GM19372 (cell line): ENCODE data around the gene KLHL25.

Source experiments
- ATAC-seq: cut with Tn5 transposase; IDR thresholded peaks from one replicate; pipeline ENCODE4 v1.9.1; 2021; ENCODE audit warnings: mild to moderate bottlenecking, low read depth, moderate library complexity; ENCODE audit not compliant: unreplicated experiment

The KLHL25 gene

DNA sequence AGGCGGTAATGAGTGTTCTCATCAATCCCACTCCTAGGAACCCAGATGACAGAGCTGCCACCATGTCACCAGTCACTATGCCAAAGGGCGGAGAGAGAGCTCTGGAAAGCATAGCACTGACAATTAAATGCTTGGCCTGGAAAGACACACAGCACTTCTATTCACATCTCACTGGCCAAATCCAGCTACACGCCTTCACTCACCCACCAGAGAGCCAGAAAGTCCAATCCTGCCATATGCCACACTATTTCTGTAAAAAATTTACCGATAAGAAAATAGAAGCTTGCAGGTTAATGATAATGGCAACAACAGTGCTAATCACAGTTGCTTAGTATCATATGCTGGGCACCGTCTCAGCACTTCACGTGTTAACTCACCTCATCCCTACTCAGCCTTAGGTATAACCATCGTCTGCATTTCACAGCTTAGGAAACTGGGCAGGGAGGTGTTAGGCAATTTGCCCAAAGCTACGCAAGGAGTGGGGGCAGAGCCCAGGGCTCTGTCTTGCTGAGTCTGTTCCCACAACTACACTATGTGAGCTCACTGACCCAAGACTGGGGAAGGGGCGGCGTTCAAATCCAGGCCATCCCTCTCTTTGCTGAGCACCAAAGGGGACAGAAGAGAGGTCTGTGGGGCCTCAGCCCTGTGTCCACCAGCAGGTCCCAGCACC is 16.5 kb downstream of the KLHL25 start:
- no peak for ATAC-seq

GRCh38 chr15:85777250-85778106 is 17.2 kb downstream of the KLHL25 start:
- no peak for ATAC-seq

- ATAC-seq, result no peak
Observed at GRCh38 chr15:85773970-85774369, 20.8 kb downstream of the KLHL25 start.

GRCh38 chr15:85773249-85773648 is 21.5 kb downstream of the KLHL25 start:
- no peak for ATAC-seq

DNA sequence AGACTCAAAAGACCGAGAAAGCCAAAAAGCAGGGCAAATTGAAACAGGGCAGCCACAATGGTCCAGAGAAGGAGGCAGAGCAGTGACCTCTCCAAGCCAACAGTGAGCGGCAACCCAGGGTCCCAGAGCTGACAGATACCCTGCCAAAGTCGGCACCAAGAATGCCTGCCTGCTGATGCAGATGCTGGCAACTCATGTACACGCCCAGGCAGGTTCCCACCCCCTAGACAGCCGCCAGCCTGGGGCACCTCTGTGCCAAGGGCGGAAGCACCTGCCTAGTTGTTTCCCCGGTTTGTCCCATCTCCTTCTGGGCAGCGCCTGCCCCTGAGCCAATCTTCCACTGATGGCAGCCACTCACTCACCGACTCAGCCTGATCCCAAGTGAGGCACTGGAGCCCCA is 22.1 kb downstream of the KLHL25 start:
- no peak for ATAC-seq

DNA sequence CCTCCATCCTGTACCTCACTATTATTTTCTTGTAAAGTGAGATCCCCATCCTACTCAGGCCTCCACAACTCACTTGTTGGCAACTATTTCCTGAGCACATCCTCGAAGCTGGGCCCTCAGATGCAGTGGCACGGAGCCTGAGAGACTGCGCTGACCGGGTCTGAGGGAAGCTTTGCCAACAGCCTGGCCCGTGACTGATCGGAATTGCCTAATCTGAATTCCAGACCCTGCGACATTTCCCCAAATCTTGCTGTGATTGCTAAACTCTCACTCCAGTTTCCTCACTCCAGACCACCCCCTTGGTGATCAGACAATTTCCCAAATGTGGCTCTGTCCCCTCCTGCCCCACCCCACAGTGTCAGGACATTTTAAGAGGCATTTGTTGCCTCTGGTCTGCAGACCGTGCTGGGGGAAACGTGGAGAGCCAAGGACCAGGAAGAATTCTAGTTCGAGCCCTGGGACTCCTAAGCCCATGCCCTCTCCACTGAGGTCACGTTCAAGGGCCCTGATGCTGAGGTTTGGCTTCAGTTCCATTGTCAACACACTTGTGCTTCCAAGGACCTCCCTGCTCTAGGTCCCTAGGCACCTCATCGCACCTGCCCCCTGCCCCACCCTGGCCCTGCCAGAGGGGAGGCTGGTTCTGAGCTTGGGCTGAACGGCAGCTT is 22.8 kb downstream of the KLHL25 start:
- no peak for ATAC-seq

- no peak for ATAC-seq
Observed at GRCh38 chr15:85771271-85771670, 23.5 kb downstream of the KLHL25 start.

GRCh38 chr15:85770096-85771041 is 24.4 kb downstream of the KLHL25 start:
- no peak for ATAC-seq

GRCh38 chr15:85769182-85769900 is 25.4 kb downstream of the KLHL25 start:
- no peak for ATAC-seq

DNA sequence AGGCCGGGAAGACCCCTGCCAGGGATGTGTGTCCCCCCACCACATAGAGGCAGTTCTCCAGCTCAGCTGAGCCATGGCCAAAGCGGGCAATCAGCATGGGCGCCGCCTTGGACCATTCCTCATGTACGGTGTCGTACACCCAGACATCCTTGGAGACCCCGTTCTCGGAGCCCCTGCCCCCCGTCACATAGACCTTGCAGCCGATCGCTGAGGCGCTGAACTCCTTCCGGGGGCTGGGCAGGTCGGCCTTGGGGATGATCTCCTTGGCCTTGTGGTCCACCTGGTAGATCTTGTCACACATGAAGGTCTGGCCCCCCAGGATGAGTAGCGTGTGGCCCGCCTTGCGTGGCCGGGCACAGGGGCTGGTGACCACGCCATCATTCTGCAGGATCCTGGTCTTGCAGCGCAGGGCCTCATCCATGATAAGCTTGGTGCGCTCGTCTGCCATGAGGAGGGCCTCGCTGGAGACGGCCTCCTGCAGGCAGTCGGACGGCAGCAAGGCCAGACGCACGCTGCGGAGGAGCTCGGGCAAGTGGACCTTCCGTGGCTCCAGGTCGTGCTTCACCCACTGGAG is 26.0 kb downstream of the KLHL25 start:
- ATAC-seq, result no peak

- no peak for ATAC-seq
Observed at GRCh38 chr15:85767785-85768529, 26.8 kb downstream of the KLHL25 start.

- no peak for ATAC-seq
Observed at GRCh38 chr15:85766001-85766831, 28.5 kb downstream of the KLHL25 start.

DNA sequence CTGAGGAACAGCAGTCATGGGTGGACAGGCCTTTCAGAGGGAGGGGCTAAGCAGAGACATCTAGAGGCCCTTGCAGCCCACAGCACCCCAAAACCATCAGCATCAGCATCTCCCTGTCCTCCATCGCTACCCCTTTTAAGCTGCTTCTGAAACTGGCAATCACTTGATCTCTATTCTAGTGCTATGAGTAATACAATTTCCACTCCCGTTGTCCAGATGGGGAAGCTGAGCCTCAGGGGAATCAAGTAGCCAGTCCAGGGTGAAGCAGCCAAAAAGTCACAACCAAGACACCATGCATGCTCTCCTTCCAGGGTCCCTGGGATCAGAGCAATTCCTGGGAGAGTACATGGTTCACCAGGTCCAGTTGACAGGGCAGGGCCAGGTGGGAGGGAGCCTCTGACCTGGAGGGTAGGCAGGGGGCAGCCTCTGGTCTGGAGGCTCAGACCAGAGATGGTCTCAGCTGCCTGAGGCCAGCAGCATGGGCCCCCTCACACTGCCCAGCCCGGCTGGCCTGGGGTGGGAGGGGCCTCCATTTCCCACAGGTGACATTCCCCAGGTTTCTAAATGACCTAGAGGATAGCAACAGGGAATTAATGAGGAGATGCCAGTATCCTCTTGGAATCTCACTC is 30.0 kb downstream of the KLHL25 start:
- ATAC-seq, result no peak

DNA sequence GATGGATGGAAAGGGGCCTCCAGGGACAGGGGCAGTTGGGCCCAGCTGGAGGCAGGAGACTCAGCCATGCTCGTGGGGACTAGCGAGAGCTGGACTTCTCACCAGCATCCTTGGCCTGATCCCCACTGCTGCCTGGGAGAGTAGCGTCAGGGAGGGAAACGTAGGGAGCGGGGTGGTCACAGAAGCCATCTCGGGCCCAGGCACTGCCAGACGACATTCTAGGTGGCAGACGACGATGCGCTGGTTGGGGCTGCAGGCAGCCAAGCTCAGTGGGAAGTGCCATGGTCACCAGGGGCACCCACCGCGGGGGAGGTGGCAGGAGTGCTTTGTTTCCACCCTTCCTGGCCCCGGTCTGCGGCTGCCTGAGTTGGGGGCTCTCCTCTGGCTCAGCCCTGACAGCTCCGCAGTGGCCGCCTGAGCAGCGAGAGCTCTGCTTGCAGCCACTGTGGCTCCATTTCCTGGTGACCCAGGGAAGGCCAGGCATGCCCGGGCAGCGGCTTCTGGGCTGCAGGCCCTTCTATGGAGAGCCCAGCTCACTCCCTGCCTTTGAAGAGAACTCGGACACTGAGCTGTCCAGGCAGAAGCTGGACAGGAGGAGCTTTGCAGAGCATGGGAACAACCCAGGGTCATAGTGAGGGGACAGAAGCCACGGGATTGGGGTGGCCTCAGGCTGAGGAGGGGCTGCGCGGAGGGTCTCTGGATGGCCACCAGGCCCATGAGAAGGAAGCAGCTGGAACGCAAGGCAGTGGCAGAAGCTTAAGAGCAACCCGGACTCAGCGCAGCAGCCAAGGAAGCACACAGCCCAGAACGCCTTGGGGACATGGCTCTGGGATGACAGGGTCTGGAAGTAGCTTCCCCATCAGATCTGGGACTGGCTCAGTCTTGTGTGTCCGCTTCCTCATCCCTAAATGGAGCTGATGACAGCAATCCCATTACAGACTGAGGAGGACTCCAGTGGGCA is 30.8 kb downstream of the KLHL25 start:
- no peak for ATAC-seq

- ATAC-seq, result no peak
Observed at GRCh38 chr15:85763157-85763556, 31.6 kb downstream of the KLHL25 start.

DNA sequence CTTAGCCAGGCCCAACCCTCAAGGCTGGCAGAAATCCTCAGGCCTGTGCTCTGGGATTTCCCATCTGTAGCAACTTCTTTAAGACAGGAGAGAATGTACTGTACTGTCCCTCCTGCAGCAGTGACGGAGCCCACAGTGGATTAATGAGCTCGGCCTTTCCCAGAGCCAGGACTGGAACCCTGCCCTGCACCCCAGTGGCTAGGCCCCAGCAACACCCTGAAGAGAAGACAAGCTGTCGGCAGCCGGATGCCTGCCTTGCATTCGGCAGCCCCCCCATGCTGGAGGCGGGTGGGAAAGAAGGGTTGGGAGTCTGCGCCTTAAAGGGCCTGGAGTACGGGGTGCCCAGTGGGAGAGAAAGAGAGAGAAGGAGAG is 32.0 kb downstream of the KLHL25 start:
- ATAC-seq, result no peak
